MM.1S (cell line): ENCODE measurements around the gene OLFM1.

ENCODE experiments used
- DNase-seq: peaks from one replicate; pipeline ENCODE4 v3.0.0-alpha.2; 2015
- H2AFZ ChIP-seq: fragments of 300-600 bp; sonication (generic); 2 replicates; pipeline ENCODE4 v1.6.0; 2016; ENCODE audit warnings: antibody characterized with exemption, low read length
- H3F3A ChIP-seq: fragments of 300-600 bp; sonication (generic); 2 replicates; pipeline ENCODE4 v1.6.1; 2016; ENCODE audit warnings: mild to moderate bottlenecking, antibody characterized with exemption, low read length, moderate library complexity, mixed read lengths; ENCODE audit not compliant: insufficient read depth
- H3K27ac ChIP-seq: fragments of 300-600 bp; sonication (generic); 2 replicates; pipeline ENCODE4 v1.5.1; 2016; ENCODE audit warnings: mild to moderate bottlenecking, low read length
- H3K27me3 ChIP-seq: fragments of 300-600 bp; sonication (generic); replicated peaks from 2 replicates; pipeline ENCODE4 v1.6.0; 2016; ENCODE audit warnings: low read length; ENCODE audit not compliant: insufficient read depth
- H3K36me3 ChIP-seq: fragments of 300-600 bp; sonication (generic); replicated peaks from 2 replicates; pipeline ENCODE4 v1.6.1; 2016; ENCODE audit warnings: mild to moderate bottlenecking, low read length, mixed read lengths; ENCODE audit not compliant: insufficient read depth
- H3K4me1 ChIP-seq: fragments of 300-600 bp; sonication (generic); 2 replicates; pipeline ENCODE4 v1.6.1; 2016; ENCODE audit warnings: low read length, mixed read lengths
- H3K4me2 ChIP-seq: fragments of 300-600 bp; sonication (generic); 2 replicates; pipeline ENCODE4 v1.6.0; 2016; ENCODE audit warnings: low read depth, low read length
- H3K4me3 ChIP-seq: fragments of 300-600 bp; sonication (generic); 2 replicates; pipeline ENCODE4 v1.5.1; 2016; ENCODE audit warnings: low read length, mixed read lengths
- H3K79me2 ChIP-seq: fragments of 300-600 bp; sonication (generic); 2 replicates; pipeline ENCODE4 v1.6.1; 2016; ENCODE audit warnings: mixed run types, low read length, mixed read lengths
- H3K9ac ChIP-seq: fragments of 300-600 bp; sonication (generic); 2 replicates; pipeline ENCODE4 v1.6.1; 2016; ENCODE audit warnings: low read length, mixed read lengths
- H3K9me2 ChIP-seq: fragments of 300-600 bp; sonication (generic); replicated peaks from 2 replicates; pipeline ENCODE4 v1.6.1; 2016; ENCODE audit warnings: mild to moderate bottlenecking, low read length, mixed read lengths; ENCODE audit not compliant: insufficient read depth
- H3K9me3 ChIP-seq: fragments of 300-600 bp; sonication (generic); replicated peaks from 2 replicates; pipeline ENCODE4 v1.6.1; 2016; ENCODE audit warnings: mild to moderate bottlenecking, low read length, mixed read lengths; ENCODE audit not compliant: insufficient read depth
- H4K20me1 ChIP-seq: fragments of 300-600 bp; sonication (generic); 2 replicates; pipeline ENCODE4 v1.6.1; 2016; ENCODE audit warnings: mild to moderate bottlenecking, low read length, moderate library complexity, mixed read lengths; ENCODE audit not compliant: insufficient read depth
- EZH2 ChIP-seq: fragments of 300-600 bp; sonication (generic); optimal IDR thresholded peaks from 2 replicates; pipeline ENCODE3; 2017; ENCODE audit warnings: low read depth, mild to moderate bottlenecking, antibody characterized with exemption, low read length, mixed read lengths
- EZH2phosphoT487 ChIP-seq: fragments of 300-600 bp; sonication (generic); IDR thresholded peaks from 2 replicates; pipeline ENCODE4 v1.6.1; 2018; ENCODE audit warnings: antibody characterized with exemption, low read length
- TF ChIP-seq, protein P1 (sequence below): fragments of 300-600 bp; sonication (generic); IDR thresholded peaks from 2 replicates; pipeline ENCODE4 v1.5.1; 2016; ENCODE audit warnings: antibody characterized with exemption, low read length, mixed read lengths

The OLFM1 gene

DNA sequence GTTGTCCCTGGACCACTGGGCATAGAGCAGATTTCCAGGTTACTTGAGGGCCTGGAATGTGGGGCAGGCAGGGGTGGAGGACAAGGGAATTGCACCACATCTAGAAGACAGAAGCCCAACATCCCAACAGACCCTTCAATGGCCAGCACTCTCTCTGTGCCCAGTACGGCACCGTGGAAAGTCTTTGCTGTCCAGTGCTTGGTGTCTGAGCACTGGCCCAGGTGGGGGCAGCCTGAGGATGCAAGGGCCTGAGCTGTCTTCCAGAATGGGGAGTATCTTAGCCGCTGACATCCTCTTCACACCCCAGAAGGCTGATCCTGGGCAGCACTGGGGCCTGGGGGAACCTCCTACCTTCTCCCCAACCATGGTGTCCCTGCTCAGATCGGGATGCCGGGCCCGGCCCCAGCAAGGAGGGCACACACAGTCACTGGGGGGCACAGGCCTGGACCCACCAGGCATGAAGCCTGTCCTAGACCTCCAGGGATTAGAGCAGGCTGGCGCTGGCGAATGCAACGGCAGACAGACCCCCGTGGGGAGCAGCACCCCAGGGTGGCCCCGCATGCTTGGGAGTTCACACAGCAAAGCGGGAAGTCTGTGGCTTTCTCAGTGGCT, 40.6 kb upstream of the OLFM1 start:
- Histone ChIP-seq H3K79me2 (no peaks in the 10 kb centered on the region), H3K36me3 (no peaks in the 10 kb centered on the region), H3F3A (no peaks in the 10 kb centered on the region), H3K4me1 (no peaks in the 10 kb centered on the region; the same call in 1 of the 2 replicates), H3K4me2 (no peak overlapping the region), H3K9ac (no peak overlapping the region), H3K9me3 (no peaks in the 10 kb centered on the region), H3K27ac (no peak overlapping the region), H3K9me2 (no peaks in the 10 kb centered on the region), H3K27me3 (peaks cover 95% of the 10 kb centered on the region), H3K4me3 (no peak overlapping the region), H2AFZ (no peak overlapping the region), H4K20me1 (no peaks in the 10 kb centered on the region)
- TF ChIP-seq, protein P1, sequence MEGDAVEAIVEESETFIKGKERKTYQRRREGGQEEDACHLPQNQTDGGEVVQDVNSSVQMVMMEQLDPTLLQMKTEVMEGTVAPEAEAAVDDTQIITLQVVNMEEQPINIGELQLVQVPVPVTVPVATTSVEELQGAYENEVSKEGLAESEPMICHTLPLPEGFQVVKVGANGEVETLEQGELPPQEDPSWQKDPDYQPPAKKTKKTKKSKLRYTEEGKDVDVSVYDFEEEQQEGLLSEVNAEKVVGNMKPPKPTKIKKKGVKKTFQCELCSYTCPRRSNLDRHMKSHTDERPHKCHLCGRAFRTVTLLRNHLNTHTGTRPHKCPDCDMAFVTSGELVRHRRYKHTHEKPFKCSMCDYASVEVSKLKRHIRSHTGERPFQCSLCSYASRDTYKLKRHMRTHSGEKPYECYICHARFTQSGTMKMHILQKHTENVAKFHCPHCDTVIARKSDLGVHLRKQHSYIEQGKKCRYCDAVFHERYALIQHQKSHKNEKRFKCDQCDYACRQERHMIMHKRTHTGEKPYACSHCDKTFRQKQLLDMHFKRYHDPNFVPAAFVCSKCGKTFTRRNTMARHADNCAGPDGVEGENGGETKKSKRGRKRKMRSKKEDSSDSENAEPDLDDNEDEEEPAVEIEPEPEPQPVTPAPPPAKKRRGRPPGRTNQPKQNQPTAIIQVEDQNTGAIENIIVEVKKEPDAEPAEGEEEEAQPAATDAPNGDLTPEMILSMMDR: no peak
- TF ChIP-seq EZH2 (no peak), EZH2phosphoT487 (no peak)
- no peak for DNase-seq

GRCh38 chr9:135047521-135047920, 39.9 kb upstream of the OLFM1 start:
- Histone ChIP-seq H3K79me2 (no peaks in the 10 kb centered on the region), H3K36me3 (no peaks in the 10 kb centered on the region), H2AFZ (no peak overlapping the region), H3K4me2 (no peak overlapping the region), H3K27ac (no peak overlapping the region), H3K9me2 (no peaks in the 10 kb centered on the region), H3K27me3 (peaks cover 95% of the 10 kb centered on the region), H3K4me3 (no peak overlapping the region), H3F3A (no peaks in the 10 kb centered on the region), H3K9ac (no peak overlapping the region), H4K20me1 (no peaks in the 10 kb centered on the region), H3K9me3 (no peaks in the 10 kb centered on the region), H3K4me1 (no peaks in the 10 kb centered on the region; the same call in 1 of the 2 replicates)
- TF ChIP-seq EZH2phosphoT487 (no peak), EZH2 (no peak)
- TF ChIP-seq, protein P1: no peak
- no peak for DNase-seq

GRCh38 chr9:135048046-135048757, 39.3 kb upstream of the OLFM1 start:
- H3K27ac ChIP-seq: no peak overlapping the region
- no peaks in the 10 kb centered on the region for H3K36me3 ChIP-seq
- H3K27me3 ChIP-seq: peaks cover 94% of the 10 kb centered on the region
- no peak for DNase-seq
- TF ChIP-seq, protein P1: no peak
- TF ChIP-seq EZH2phosphoT487 (no peak), EZH2 (no peak)
- no peaks in the 10 kb centered on the region; the same call in 1 of the 2 replicates for H3K4me1 ChIP-seq
- H3K9me3 ChIP-seq: no peaks in the 10 kb centered on the region
- no peaks in the 10 kb centered on the region for H3F3A ChIP-seq
- no peak overlapping the region for H2AFZ ChIP-seq
- no peak overlapping the region for H3K9ac ChIP-seq
- no peaks in the 10 kb centered on the region for H3K9me2 ChIP-seq
- no peak overlapping the region for H3K4me3 ChIP-seq
- H3K79me2 ChIP-seq: no peaks in the 10 kb centered on the region
- H4K20me1 ChIP-seq: no peaks in the 10 kb centered on the region
- no peak overlapping the region for H3K4me2 ChIP-seq
